K562 (cell line): ENCODE measurements around the gene SUMF1. TPM values are rescaled to one million over a fixed set of nuclear protein-coding genes. Genes with fewer than 3 reads are reported as not detected.

ENCODE experiments used
- ATAC-seq: fragments of 200-7000 bp; cut with Tn5 transposase; 3 replicates; pipeline ENCODE4 v1.9.1; 2020; ENCODE audit warnings: moderate library complexity
- BruUV-seq: library from RNA; stranded (reverse); fragments of 400-500 nt; replicated peaks from 2 replicates; lab custom pipeline; 2021; lab: Mats Ljungman, UMichigan
- CTCF ChIA-PET: fragments of 300-600 bp; formaldehyde crosslinking; extraction: SDS; loops from one replicate; lab custom pipeline; 2021; ENCODE audit warnings: low intra/inter-chr PET ratio; lab: Yijun Ruan, JAX
- POLR2A ChIA-PET: fragments of 300-600, 350-650 bp; sonication (Branson Sonifier 250); formaldehyde crosslinking; extraction: SDS; loops from one replicate; lab custom pipeline; 2021; ENCODE audit warnings: antibody characterized with exemption, inconsistent platforms; lab: Yijun Ruan, JAX
- DNase-seq, 4 experiments: peaks; one replicate each; pipeline versions ENCODE4 v3.0.0 to v3.0.0-alpha.2; 2011 to 2018; ENCODE audit warnings: low spot score in 3 of 4, mixed read lengths in 3 of 4; ENCODE audit errors: extremely low read depth in 1 of 4
- FAIRE-seq: peaks from 2 replicates; lab custom pipeline; 2011; peaks lifted over from hg19 to GRCh38; lab: Jason Lieb, UNC
- H2AFZ ChIP-seq: 2 replicates; pipeline ENCODE4 v1.6.0; 2011; ENCODE audit warnings: low read depth, low read length, control low read depth, inconsistent platforms
- H3K27ac ChIP-seq: fragments of 200-600 bp; 3 replicates; pipeline ENCODE4 v1.8.0; 2011; ENCODE audit warnings: low read depth, mild to moderate bottlenecking, control low read depth, inconsistent platforms, low read length, moderate library complexity, mixed read lengths; ENCODE audit errors: extremely low read depth
- H3K27me3 ChIP-seq, 2 experiments: fragments of 300-600 bp in 1 of 2; 2 replicates in 1 of 2; 3 replicates in 1 of 2; pipeline versions ENCODE4 v1.6.0 to v1.8.0; 2011; ENCODE audit warnings: inconsistent platforms in 2 of 2, low read length in 2 of 2, mild to moderate bottlenecking in 1 of 2, mixed read lengths in 1 of 2, moderate library complexity in 1 of 2; ENCODE audit not compliant: control insufficient read depth in 2 of 2, insufficient read depth in 2 of 2
- H3K36me3 ChIP-seq: fragments of 300-600 bp; 3 replicates; pipeline ENCODE4 v1.8.0; 2011; ENCODE audit warnings: mild to moderate bottlenecking, low read length, inconsistent platforms; ENCODE audit not compliant: control insufficient read depth, insufficient read depth
- H3K4me1 ChIP-seq, 2 experiments: fragments of 200-600 bp in 1 of 2; replicated peaks in 1 of 2; 2 replicates in 1 of 2; 3 replicates in 1 of 2; pipeline versions ENCODE4 v1.5.1 to v1.8.0; 2011; ENCODE audit warnings: inconsistent platforms in 2 of 2, low read length in 2 of 2, mild to moderate bottlenecking in 1 of 2, mixed read lengths in 1 of 2, moderate library complexity in 1 of 2; ENCODE audit not compliant: control insufficient read depth in 2 of 2, insufficient read depth in 2 of 2
- H3K4me2 ChIP-seq: 2 replicates; pipeline ENCODE4 v1.6.1; 2011; ENCODE audit warnings: low read length, control low read depth, inconsistent platforms, mixed read lengths; ENCODE audit not compliant: insufficient read depth
- H3K4me3 ChIP-seq: fragments of 200-600 bp; sonication (generic), shearing (Covaris generic); 2 replicates; pipeline ENCODE4 v1.5.1; 2016; ENCODE audit warnings: control low read depth, inconsistent platforms
- H3K79me2 ChIP-seq: fragments of 200-600 bp; 3 replicates; pipeline ENCODE4 v1.8.0; 2011; ENCODE audit warnings: low read length, inconsistent platforms; ENCODE audit not compliant: control insufficient read depth, insufficient read depth
- H3K9ac ChIP-seq, 2 experiments: 2 replicates each; pipeline versions ENCODE4 v1.6.0 to v1.6.1; 2011; ENCODE audit warnings: low read depth in 2 of 2, low read length in 2 of 2, control low read depth in 1 of 2, inconsistent platforms in 1 of 2, mild to moderate bottlenecking in 1 of 2, mixed read lengths in 1 of 2; ENCODE audit not compliant: insufficient read depth in 1 of 2
- H3K9me1 ChIP-seq: one replicate; pipeline ENCODE4 v1.6.0; 2011; ENCODE audit warnings: inconsistent platforms, mild to moderate bottlenecking, low read length, moderate library complexity; ENCODE audit not compliant: control insufficient read depth, insufficient read depth
- H3K9me3 ChIP-seq: replicated peaks from 2 replicates; pipeline ENCODE4 v1.5.1; 2011; ENCODE audit warnings: low read depth, low read length, inconsistent platforms; ENCODE audit not compliant: control insufficient read depth, insufficient read depth
- H4K20me1 ChIP-seq: replicated peaks from 2 replicates; pipeline ENCODE4 v1.6.1; 2011; ENCODE audit warnings: low read length, inconsistent platforms, mixed read lengths; ENCODE audit not compliant: control insufficient read depth, insufficient read depth
- CAMTA2 ChIP-seq: fragments of 250-450 bp; sonication (Bioruptor Pico); conservative IDR thresholded peaks from 2 replicates; pipeline ENCODE4 v1.5.1; 2022
- CEBPG ChIP-seq, 3 experiments: fragments of 200-800 bp in 1 of 3; sonication (Bioruptor generic) in 1 of 3; sonication (generic) in 1 of 3; formaldehyde crosslinking in 1 of 3; IDR thresholded peaks in 2 of 3; conservative IDR thresholded peaks in 1 of 3; 2 replicates each; pipeline versions ENCODE4 v1.6.1 to v1.8.0; 2016 to 2022; ENCODE audit warnings: missing compliant biosample characterization in 2 of 3, missing genetic modification characterization in 2 of 3, mild to moderate bottlenecking in 1 of 3, missing genetic modification reagents in 1 of 3
- FOSL1 ChIP-seq: fragments of 200-800 bp; sonication (Bioruptor generic); conservative IDR thresholded peaks from 2 replicates; pipeline ENCODE4 v1.6.1; 2016; ENCODE audit warnings: missing genetic modification characterization, missing compliant biosample characterization
- GATA2 ChIP-seq: sonication (generic); formaldehyde crosslinking; IDR thresholded peaks from 2 replicates; pipeline ENCODE4 v1.4.0; 2020; ENCODE audit warnings: mild to moderate bottlenecking, missing genetic modification reagents
- MTA2 ChIP-seq: fragments of 450-650 bp; IDR thresholded peaks from 2 replicates; pipeline ENCODE4 v1.6.1; 2016; ENCODE audit warnings: low read depth
- POLR2B ChIP-seq: fragments of 450-650 bp; IDR thresholded peaks from 2 replicates; pipeline ENCODE4 v1.6.1; 2018; ENCODE audit warnings: low read depth; ENCODE audit not compliant: partially characterized antibody
- POLR2G ChIP-seq: fragments of 200-400 bp; formaldehyde crosslinking; IDR thresholded peaks from 2 replicates; pipeline ENCODE4 v1.6.1; 2017; ENCODE audit warnings: low read depth, mild to moderate bottlenecking, antibody characterized with exemption, low read length, moderate library complexity
- SRF ChIP-seq, 2 experiments: fragments of 250-450, 450-650 bp in 1 of 2; sonication (Bioruptor Pico) in 1 of 2; sonication (generic) in 1 of 2; formaldehyde crosslinking; IDR thresholded peaks; 2 replicates each; pipeline versions ENCODE4 v1.5.0 to v1.5.1; 2020 to 2022; ENCODE audit warnings: mild to moderate bottlenecking in 1 of 2, missing genetic modification reagents in 1 of 2
- SRSF7 ChIP-seq: fragments of 200-400 bp; formaldehyde crosslinking; optimal IDR thresholded peaks from 2 replicates; pipeline ENCODE3; 2017; ENCODE audit warnings: mild to moderate bottlenecking, low read depth, low read length
- U2AF2 ChIP-seq: fragments of 200-400 bp; formaldehyde crosslinking; optimal IDR thresholded peaks from 2 replicates; pipeline ENCODE3; 2017; ENCODE audit warnings: low read depth, mild to moderate bottlenecking, low read length
- ZBTB8A ChIP-seq: fragments of 450-650 bp; IDR thresholded peaks from 2 replicates; pipeline ENCODE4 v1.6.1; 2018; ENCODE audit warnings: mild to moderate bottlenecking, moderate library complexity; ENCODE audit not compliant: partially characterized antibody
- ZNF165 ChIP-seq: fragments of 250-450 bp; sonication (Bioruptor Pico); IDR thresholded peaks from 2 replicates; pipeline ENCODE4 v1.4.0; 2020; ENCODE audit warnings: borderline replicate concordance
- ZNF274 ChIP-seq: IDR thresholded peaks from 2 replicates; pipeline ENCODE4 v1.6.1; 2011; ENCODE audit warnings: low read depth, mild to moderate bottlenecking, low read length, moderate library complexity, borderline replicate concordance
- ZNF707 ChIP-seq: fragments of 250-450 bp; sonication (Bioruptor Pico); conservative IDR thresholded peaks from 2 replicates; pipeline ENCODE4 v1.8.0; 2022; ENCODE audit warnings: inconsistent platforms, mild to moderate bottlenecking, moderate library complexity
- ZNF76 ChIP-seq: fragments of 250-450 bp; sonication (Bioruptor Pico); IDR thresholded peaks from 2 replicates; pipeline ENCODE4 v1.4.0; 2020; ENCODE audit warnings: mild to moderate bottlenecking, moderate library complexity, borderline replicate concordance
- WGBS: fragments of 100-300 bp; shearing (Covaris generic); methylation state at CpG from one replicate; pipeline ENCODE4 v1.1.6; 2016; ENCODE audit warnings: low coverage, mixed read lengths; ENCODE audit not compliant: insufficient coverage; ENCODE audit errors: missing lambda C conversion rate; 5-methylcytosine and 5-hydroxymethylcytosine counted together
- in situ Hi-C: fragments of 300-500 bp; cut with MboI; formaldehyde crosslinking; loops from 4 replicates; pipeline ENCODE4 v1.15.0; 2018; ENCODE audit warnings: inconsistent platforms, mixed read lengths
- intact Hi-C: fragments of 100-400 bp; cut with micrococcal nuclease; formaldehyde crosslinking; loops from 2 replicates; pipeline ENCODE4 v1.14.2; 2022
- polyA plus RNA-seq, 8 experiments: library from polyadenylated mRNA; depleted of rRNA in 4 of 8; stranded (reverse) in 5 of 8; unstranded in 3 of 8; fragments of >200 nt; fragmentation: Nextera tagmentation in 2 of 8; fragmentation: Illumina TruSeq in 1 of 8; extraction: Ambion mirVana in 2 of 8; extraction: Trizol in 1 of 8; gene quantifications; 2 replicates each; pipeline versions ENCODE4 v1.2.1 to v1.2.3, GENCODE V29; 2011 to 2014; ENCODE audit warnings: inconsistent platforms in 1 of 8, missing spikeins in 1 of 8
- total RNA-seq, 7 experiments: library from RNA; depleted of rRNA in 6 of 7; stranded (reverse); fragments of >200 nt in 6 of 7; fragmentation: Illumina TruSeq in 2 of 7; extraction: Trizol in 2 of 7; gene quantifications; 2 replicates each; pipeline versions ENCODE4 v1.2.1 to v1.2.3, GENCODE V29; 2011 to 2021; ENCODE audit warnings: low replicate concordance in 1 of 7
- TF ChIP-seq, protein P1 (sequence below), 2 experiments: IDR thresholded peaks; 2 replicates each; pipeline ENCODE4 v1.6.1; 2011; ENCODE audit warnings: borderline replicate concordance in 1 of 2, control low read depth in 1 of 2, low read depth in 1 of 2, low read length in 1 of 2, mild to moderate bottlenecking in 1 of 2, mixed read lengths in 1 of 2, moderate library complexity in 1 of 2; ENCODE audit not compliant: insufficient read depth in 1 of 2, insufficient read length in 1 of 2, poor library complexity in 1 of 2, severe bottlenecking in 1 of 2; ENCODE audit errors: extremely low read depth in 1 of 2
- TF ChIP-seq, protein P2 (sequence below): fragments of 450-650 bp; formaldehyde crosslinking; IDR thresholded peaks from 2 replicates; pipeline ENCODE4 v1.4.0; 2022; ENCODE audit warnings: mild to moderate bottlenecking, moderate library complexity

The SUMF1 gene
- total and polyA plus RNA-seq, 9 of the 15 experiments (the other 6 are each of a cell fraction or from before 2014, with no cell fraction given), result 1.3 to 7.4 (median 4.2) TPM

DNA sequence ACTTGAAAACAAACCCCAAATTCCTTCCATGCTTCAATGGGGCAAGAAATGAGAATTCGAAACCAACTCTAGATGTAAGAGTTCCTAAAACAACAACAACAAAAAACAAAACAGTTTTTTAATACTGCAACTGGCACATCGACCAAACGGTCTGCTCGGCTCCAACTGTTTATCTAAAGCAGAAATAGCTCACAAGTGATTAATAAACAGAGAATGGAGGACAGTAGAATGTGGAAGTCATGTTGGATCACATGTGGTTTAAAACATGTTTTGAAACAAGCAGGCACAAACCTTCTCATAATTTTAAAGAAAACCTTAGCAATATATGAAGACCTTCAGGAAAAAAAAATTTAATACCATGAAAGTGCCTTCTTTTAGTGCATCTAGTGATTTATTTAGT, 108.8 kb downstream of the SUMF1 start (continued):
- TF ChIP-seq MTA2, result no peak
- no peak for TF ChIP-seq ZNF165 (CRISPR knock-in tag)
- TF ChIP-seq ZNF274, result no peak
- no peak for TF ChIP-seq POLR2B
- TF ChIP-seq CAMTA2 (CRISPR knock-in tag), result no peak
- TF ChIP-seq SRSF7, result no peak
- TF ChIP-seq CEBPG (CRISPR knock-in tag; IDR thresholded peaks at IDR 0.05), result no peak
- TF ChIP-seq CEBPG (tag; conservative IDR thresholded peaks at IDR 0.05 in 1 of 2, IDR thresholded peaks at IDR 0.05 in 1 of 2), result no peak
- TF ChIP-seq ZBTB8A, result no peak

DNA sequence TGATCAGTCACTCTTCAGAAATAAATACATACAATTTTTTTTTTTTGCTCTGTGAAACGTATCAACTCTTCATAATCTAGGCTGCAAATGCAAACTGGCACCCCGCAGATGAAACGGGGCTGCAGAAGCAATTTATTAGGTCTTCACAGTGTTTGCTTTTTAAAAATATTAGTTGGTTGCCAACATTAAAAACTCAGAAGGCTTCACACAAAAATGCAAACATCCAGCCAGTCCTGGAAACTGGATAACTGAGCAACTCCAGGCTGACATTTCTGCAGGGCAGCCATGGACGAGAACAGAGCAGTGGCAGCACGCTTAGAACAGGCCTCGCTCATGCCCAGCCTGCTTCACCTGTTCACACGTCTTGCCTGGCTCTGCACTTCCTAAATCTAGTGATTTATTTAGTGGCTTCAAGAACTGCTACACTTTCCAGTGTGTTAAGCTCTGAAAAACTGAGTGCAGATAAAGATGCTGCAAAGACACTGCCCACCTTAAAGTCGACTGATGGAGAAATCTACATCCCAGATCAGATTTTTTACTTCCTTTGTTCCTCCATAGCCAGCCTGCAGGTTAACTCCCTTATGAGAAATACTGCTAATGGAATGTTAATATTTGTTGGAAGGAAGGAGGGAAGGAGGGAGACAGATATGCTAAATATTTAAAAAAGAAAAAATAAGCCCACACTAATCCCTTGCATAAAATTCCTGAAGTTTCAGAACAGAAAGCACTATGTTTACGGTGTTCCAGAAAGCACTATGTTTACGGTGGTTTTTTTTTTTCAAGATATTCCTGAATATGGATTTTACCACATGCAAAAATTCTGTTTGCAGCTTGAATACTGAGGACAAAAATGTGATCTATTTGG, 110.3 kb downstream of the SUMF1 start:
- Histone ChIP-seq H4K20me1 (no peaks in the 10 kb centered on the region), H3K27ac (no peak overlapping the region), H3K4me1 (peaks cover 0 to 14% of the 10 kb centered on the region in 2 experiments; a peak in 4 of 5 replicates), H2AFZ (no peak overlapping the region), H3K27me3 (no peaks in the 10 kb centered on the region), H3K9me1 (no peaks in the 10 kb centered on the region), H3K79me2 (no peaks in the 10 kb centered on the region), H3K36me3 (no peaks in the 10 kb centered on the region), H3K9ac (no peak overlapping the region), H3K4me2 (no peak overlapping the region), H3K9me3 (no peaks in the 10 kb centered on the region), H3K4me3 (no peak overlapping the region)
- ATAC-seq (no peak), FAIRE-seq (no peak), DNase-seq (no peak)
- intact Hi-C loops, result loop anchor here (10.0 kb wide), 1 partner anchor 108 kb away; the partner anchor contains the start of gene SUMF1
- no TSS peak for BruUV-seq
- in situ Hi-C loops, result no loop called here
- POLR2A ChIA-PET, result no interaction called here
- CTCF ChIA-PET, result no interaction called here
- 74% methylated on average over 10 of the region's 10 CpGs for WGBS
- no peak for TF ChIP-seq SRF (CRISPR knock-in tag; IDR thresholded peaks at IDR 0.05)
- no peak for TF ChIP-seq FOSL1 (tag)
- TF ChIP-seq, protein P1, sequence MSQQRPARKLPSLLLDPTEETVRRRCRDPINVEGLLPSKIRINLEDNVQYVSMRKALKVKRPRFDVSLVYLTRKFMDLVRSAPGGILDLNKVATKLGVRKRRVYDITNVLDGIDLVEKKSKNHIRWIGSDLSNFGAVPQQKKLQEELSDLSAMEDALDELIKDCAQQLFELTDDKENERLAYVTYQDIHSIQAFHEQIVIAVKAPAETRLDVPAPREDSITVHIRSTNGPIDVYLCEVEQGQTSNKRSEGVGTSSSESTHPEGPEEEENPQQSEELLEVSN (IDR thresholded peaks at IDR 0.05; ENCODE audit: borderline replicate concordance in 1 of 2, extremely low read depth in 1 of 2, insufficient read depth in 1 of 2, insufficient read length in 1 of 2, low read depth in 1 of 2, low read length in 1 of 2, poor library complexity in 1 of 2, severe bottlenecking in 1 of 2), result no peak
- no peak for TF ChIP-seq ZNF76 (CRISPR knock-in tag)
- no peak for TF ChIP-seq U2AF2
- no peak for TF ChIP-seq ZNF274
- no peak for TF ChIP-seq POLR2G
- no peak for TF ChIP-seq ZNF707
- TF ChIP-seq, protein P2, sequence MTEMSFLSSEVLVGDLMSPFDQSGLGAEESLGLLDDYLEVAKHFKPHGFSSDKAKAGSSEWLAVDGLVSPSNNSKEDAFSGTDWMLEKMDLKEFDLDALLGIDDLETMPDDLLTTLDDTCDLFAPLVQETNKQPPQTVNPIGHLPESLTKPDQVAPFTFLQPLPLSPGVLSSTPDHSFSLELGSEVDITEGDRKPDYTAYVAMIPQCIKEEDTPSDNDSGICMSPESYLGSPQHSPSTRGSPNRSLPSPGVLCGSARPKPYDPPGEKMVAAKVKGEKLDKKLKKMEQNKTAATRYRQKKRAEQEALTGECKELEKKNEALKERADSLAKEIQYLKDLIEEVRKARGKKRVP, result no peak
- no peak for TF ChIP-seq GATA2
